Measurements from ENCODE around the gene DCK.

DNA sequence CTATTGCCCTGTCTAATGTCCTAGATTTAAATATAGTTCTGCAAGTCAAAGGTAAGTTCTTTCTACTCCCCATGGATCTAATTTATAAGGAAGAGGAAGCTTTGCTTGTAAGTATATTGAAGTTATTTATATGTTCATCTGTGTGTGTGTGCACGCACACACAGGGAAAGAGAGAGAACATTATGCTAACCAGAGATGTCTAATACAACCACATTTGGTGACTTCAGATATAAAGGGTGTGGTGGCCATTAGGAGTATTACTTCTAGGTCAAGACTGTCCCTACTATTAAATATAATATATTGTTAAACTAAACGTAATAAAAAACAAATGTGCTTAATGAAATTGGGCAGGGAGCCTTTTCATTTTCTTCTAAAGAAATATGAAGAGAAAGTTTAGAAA, 4.1 kb downstream of the DCK start:
- no peak for TF ChIP-seq POLR2A (IDR thresholded peaks at IDR 0.05)
- TF ChIP-seq, protein P1, sequence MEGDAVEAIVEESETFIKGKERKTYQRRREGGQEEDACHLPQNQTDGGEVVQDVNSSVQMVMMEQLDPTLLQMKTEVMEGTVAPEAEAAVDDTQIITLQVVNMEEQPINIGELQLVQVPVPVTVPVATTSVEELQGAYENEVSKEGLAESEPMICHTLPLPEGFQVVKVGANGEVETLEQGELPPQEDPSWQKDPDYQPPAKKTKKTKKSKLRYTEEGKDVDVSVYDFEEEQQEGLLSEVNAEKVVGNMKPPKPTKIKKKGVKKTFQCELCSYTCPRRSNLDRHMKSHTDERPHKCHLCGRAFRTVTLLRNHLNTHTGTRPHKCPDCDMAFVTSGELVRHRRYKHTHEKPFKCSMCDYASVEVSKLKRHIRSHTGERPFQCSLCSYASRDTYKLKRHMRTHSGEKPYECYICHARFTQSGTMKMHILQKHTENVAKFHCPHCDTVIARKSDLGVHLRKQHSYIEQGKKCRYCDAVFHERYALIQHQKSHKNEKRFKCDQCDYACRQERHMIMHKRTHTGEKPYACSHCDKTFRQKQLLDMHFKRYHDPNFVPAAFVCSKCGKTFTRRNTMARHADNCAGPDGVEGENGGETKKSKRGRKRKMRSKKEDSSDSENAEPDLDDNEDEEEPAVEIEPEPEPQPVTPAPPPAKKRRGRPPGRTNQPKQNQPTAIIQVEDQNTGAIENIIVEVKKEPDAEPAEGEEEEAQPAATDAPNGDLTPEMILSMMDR (IDR thresholded peaks at IDR 0.05): no peak
